SJSA1 (cell line): ENCODE measurements around the gene PDCD1. TPM values are rescaled to one million over a fixed set of nuclear protein-coding genes. Genes with fewer than 3 reads are reported as not detected.
"Not testable (repeated sequence)": the region's sequence is repeated elsewhere in the genome, so short reads cannot be mapped to it uniquely, and the experiment has no call there.

Experiments used
- DNase-seq, 2 experiments: peaks; one replicate each; pipeline ENCODE4 v3.0.0-alpha.2; 2015 to 2020; ENCODE audit warnings: low spot score in 2 of 2, low read depth in 1 of 2
- H3K27ac ChIP-seq: fragments of 250-450 bp; sonication (Bioruptor Pico); 2 replicates; pipeline ENCODE4 v1.5.1; 2020; ENCODE audit warnings: mild to moderate bottlenecking, moderate library complexity
- H3K27me3 ChIP-seq: fragments of 250-450 bp; sonication (Bioruptor Pico); replicated peaks from 2 replicates; pipeline ENCODE4 v1.5.1; 2020; ENCODE audit warnings: mild to moderate bottlenecking, moderate library complexity
- H3K36me3 ChIP-seq: fragments of 250-450 bp; sonication (Bioruptor Pico); 2 replicates; pipeline ENCODE4 v1.5.1; 2020; ENCODE audit warnings: mild to moderate bottlenecking
- H3K4me1 ChIP-seq: fragments of 250-450 bp; sonication (Bioruptor Pico); replicated peaks from 2 replicates; pipeline ENCODE4 v1.6.1; 2021; ENCODE audit warnings: mild to moderate bottlenecking
- H3K4me3 ChIP-seq: fragments of 250-450 bp; sonication (Bioruptor Pico); 2 replicates; pipeline ENCODE4 v1.5.1; 2020; ENCODE audit warnings: mild to moderate bottlenecking
- H3K9me3 ChIP-seq: fragments of 250-450 bp; sonication (Bioruptor Pico); replicated peaks from 2 replicates; pipeline ENCODE4 v1.5.1; 2020; ENCODE audit warnings: mild to moderate bottlenecking
- total RNA-seq: library from RNA; depleted of rRNA; stranded (reverse); fragments of >200 nt; shearing (Covaris generic); gene quantifications from 2 replicates; pipeline ENCODE4 v1.2.3, GENCODE V29; 2014

Gene PDCD1
- total RNA-seq, 1 experiment from 2014 or later: not detected

DNA sequence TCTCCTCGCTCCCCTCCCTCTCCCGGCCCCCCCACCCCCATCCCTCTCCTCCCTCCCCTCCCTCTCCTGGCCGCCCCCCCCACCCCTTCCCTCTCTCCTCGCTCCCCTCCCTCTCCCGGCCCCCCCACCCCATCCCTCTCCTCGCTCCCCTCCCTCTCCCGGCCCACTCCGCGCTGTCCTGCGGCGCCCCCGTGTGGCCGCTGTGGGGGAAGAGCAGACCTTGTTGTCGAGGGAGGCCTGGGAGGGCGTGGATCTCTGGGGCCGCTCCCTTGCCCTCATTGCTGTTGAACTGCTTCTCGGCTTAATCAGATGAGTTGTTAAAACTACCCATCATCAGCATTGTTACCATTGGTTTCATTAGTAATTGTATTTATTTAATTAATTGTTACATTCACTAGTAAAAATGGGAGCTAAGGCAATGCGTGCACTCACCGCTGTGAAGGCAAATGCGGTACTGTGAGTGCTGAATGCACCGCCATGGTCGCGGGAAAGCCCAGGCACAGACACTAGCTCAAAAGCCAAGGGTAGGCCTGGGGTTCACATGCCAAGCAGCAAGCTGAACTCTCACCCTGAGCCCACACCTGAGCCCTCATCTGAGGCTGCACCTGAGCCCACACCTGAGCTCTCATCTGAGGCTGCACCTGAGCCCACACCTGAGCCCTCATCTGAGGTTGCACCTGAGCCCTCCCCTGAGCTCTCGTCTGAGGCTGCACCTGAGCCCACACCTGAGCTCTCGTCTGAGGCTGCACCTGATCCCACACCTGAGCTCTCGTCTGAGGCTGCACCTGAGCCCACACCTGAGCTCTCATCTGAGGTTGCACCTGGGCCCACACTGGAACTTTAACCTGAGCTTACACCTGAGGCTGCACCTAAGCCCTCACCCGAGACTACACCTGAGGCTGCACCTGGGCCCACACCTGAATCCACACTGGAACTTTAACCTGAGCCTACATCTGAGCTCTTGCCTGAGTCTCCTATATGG lies 19.6 kb upstream of the PDCD1 start:
- DNase-seq: peak; percentile 62 to 74
- Histone ChIP-seq H3K4me1 (peaks cover 16% of the 10 kb centered on the region), H3K9me3 (no peaks in the 10 kb centered on the region), H3K27me3 (no peaks in the 10 kb centered on the region), H3K27ac (no peak overlapping the region), H3K36me3 (no peaks in the 10 kb centered on the region), H3K4me3 (no peak overlapping the region)

DNA sequence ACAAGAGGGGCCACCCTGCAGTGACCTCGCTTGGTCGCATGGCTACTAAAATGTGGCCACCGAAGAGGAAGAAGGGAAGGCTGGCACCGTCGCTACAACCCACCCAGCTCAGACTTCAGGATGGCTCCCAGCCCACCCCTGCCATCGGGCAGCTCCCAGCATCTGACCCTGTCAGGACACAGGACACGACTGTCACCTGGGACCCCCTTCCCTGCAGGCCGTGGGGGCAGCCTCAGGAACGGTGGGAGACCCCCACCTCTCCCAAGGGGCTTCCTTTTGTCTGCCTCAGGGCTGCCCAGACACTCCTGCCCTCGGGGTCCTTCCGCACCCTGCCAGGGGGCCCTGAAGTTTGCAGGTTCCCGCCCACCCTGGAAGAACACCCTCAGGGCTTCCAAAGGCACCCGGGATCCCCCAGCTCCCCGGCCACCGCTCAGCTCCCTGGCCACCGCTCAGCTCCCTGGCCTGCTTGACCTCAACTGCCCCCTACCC lies 18.5 kb upstream of the PDCD1 start:
- H3K36me3 ChIP-seq: no peaks in the 10 kb centered on the region
- H3K9me3 ChIP-seq: no peaks in the 10 kb centered on the region; the same call in 1 of the 2 replicates
- H3K4me3 ChIP-seq: no peak overlapping the region
- H3K27ac ChIP-seq: no peak overlapping the region
- H3K27me3 ChIP-seq: no peaks in the 10 kb centered on the region; the same call in 1 of the 2 replicates
- no peak for DNase-seq
- peaks cover 14% of the 10 kb centered on the region for H3K4me1 ChIP-seq

- DNase-seq: no peak
- peaks cover 8% of the 10 kb centered on the region for H3K4me1 ChIP-seq
Measured at GRCh38 chr2:241876528-241877196, 18.0 kb upstream of the PDCD1 start.

DNA sequence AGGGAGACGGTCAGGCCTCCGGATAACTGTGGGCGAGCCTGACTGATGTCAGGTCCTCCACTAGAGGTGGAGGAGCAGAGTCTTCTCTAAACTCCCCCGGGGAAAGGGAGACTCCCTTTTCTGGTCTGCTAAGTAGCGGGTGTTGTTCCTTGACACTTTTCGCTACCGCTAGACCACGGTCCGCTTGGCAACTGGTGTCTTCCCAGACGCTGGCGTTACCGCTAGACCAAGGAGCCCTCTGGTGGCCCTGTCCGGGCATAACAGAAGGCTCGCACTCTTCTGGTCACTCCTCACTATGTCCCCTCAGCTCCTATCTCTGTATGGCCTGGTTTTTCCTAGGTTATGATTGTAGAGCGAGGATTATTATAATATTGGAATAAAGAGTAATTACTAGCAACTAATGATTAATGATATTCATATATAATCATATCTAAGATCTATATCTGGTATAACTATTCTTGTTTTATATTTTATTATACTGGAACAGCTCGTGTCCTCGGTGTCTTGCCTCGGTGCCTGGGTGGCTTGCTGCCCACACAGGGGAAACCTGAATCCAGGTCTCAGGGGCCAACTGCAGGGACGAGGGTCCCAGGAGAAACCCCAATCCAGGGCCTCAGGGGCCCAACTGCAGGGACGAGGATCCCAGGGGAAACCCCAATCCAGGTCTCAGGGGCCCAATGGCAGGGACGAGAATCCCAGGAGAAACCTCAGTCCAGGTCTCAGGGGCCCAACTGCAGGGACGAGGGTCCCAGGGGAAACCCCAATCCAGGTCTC lies 17.2 kb upstream of the PDCD1 start:
- not testable (repeated sequence) for H3K9me3 ChIP-seq, DNase-seq, H3K27me3 ChIP-seq, H3K4me3 ChIP-seq, H3K36me3 ChIP-seq, H3K4me1 ChIP-seq, H3K27ac ChIP-seq

More at GRCh38 chr2:241876528-241877196, 18.0 kb upstream of the PDCD1 start:
- Histone ChIP-seq H3K4me3 (no peak overlapping the region), H3K36me3 (no peaks in the 10 kb centered on the region), H3K27ac (no peak overlapping the region), H3K27me3 (no peaks in the 10 kb centered on the region; the same call in 1 of the 2 replicates), H3K9me3 (no peaks in the 10 kb centered on the region; the same call in 1 of the 2 replicates)

- Histone ChIP-seq H3K27ac (no peak overlapping the region), H3K4me3 (no peak overlapping the region), H3K4me1 (no peaks in the 10 kb centered on the region), H3K36me3 (no peaks in the 10 kb centered on the region), H3K27me3 (peaks cover 17% of the 10 kb centered on the region), H3K9me3 (no peaks in the 10 kb centered on the region; the same call in 1 of the 2 replicates)
- DNase-seq: no peak
Measured at GRCh38 chr2:241874277-241874925, 15.7 kb upstream of the PDCD1 start.

GRCh38 chr2:241873803-241874110 lies 15.1 kb upstream of the PDCD1 start:
- Histone ChIP-seq H3K36me3 (no peaks in the 10 kb centered on the region), H3K27me3 (peaks cover 23% of the 10 kb centered on the region), H3K9me3 (no peaks in the 10 kb centered on the region; the same call in 1 of the 2 replicates), H3K27ac (no peak overlapping the region), H3K4me3 (no peak overlapping the region), H3K4me1 (no peaks in the 10 kb centered on the region)
- DNase-seq: no peak

GRCh38 chr2:241873081-241873802 lies 14.5 kb upstream of the PDCD1 start:
- no peak overlapping the region for H3K4me3 ChIP-seq
- no peaks in the 10 kb centered on the region for H3K4me1 ChIP-seq
- no peak overlapping the region for H3K27ac ChIP-seq

DNA sequence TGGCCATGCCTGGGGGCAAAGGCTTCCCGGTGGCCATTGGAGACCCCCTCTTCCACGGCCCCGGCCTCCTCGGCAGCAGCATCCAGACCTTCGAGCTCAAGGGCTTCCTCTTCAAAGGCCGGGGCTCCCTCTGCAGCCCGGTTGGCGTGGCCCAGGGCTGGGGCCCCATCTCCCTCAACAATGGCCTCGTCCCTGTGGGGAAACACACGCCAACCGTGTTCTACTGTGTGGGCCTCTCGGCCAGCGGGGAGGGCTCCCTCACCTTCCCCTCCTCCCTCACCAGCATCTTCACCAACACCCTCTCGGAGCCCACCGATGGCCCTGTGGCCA lies 13.6 kb upstream of the PDCD1 start:
- no peaks in the 10 kb centered on the region for H3K4me1 ChIP-seq
- no peak overlapping the region for H3K27ac ChIP-seq
- no peaks in the 10 kb centered on the region for H3K36me3 ChIP-seq
- H3K4me3 ChIP-seq: no peak overlapping the region
- H3K27me3 ChIP-seq: peaks cover 37% of the 10 kb centered on the region
- no peak for DNase-seq
- H3K9me3 ChIP-seq: no peaks in the 10 kb centered on the region; the same call in 1 of the 2 replicates

More at GRCh38 chr2:241873081-241873802, 14.5 kb upstream of the PDCD1 start:
- H3K9me3 ChIP-seq: no peaks in the 10 kb centered on the region; the same call in 1 of the 2 replicates
- H3K27me3 ChIP-seq: peaks cover 28% of the 10 kb centered on the region
- H3K36me3 ChIP-seq: no peaks in the 10 kb centered on the region
- DNase-seq: no peak

GRCh38 chr2:241871538-241872312 lies 13.0 kb upstream of the PDCD1 start:
- DNase-seq: no peak
- H3K4me1 ChIP-seq: no peaks in the 10 kb centered on the region
- H3K27ac ChIP-seq: no peak overlapping the region
- H3K4me3 ChIP-seq: no peak overlapping the region
- no peaks in the 10 kb centered on the region for H3K36me3 ChIP-seq
- peaks cover 42% of the 10 kb centered on the region for H3K27me3 ChIP-seq
- H3K9me3 ChIP-seq: no peaks in the 10 kb centered on the region; the same call in 1 of the 2 replicates

GRCh38 chr2:241870611-241871537 lies 12.2 kb upstream of the PDCD1 start:
- Histone ChIP-seq H3K9me3 (no peaks in the 10 kb centered on the region; the same call in 1 of the 2 replicates), H3K27me3 (peaks cover 45% of the 10 kb centered on the region), H3K4me3 (no peak overlapping the region), H3K4me1 (no peaks in the 10 kb centered on the region), H3K36me3 (no peaks in the 10 kb centered on the region), H3K27ac (no peak overlapping the region)
- no peak for DNase-seq

GRCh38 chr2:241870081-241870541 lies 11.4 kb upstream of the PDCD1 start:
- DNase-seq: no peak
- Histone ChIP-seq H3K27ac (no peak overlapping the region), H3K4me3 (no peak overlapping the region)

More at GRCh38 chr2:241870081-241870541, 11.4 kb upstream of the PDCD1 start:
- H3K36me3 ChIP-seq: no peaks in the 10 kb centered on the region
- H3K4me1 ChIP-seq: no peaks in the 10 kb centered on the region
- no peaks in the 10 kb centered on the region; the same call in 1 of the 2 replicates for H3K9me3 ChIP-seq
- H3K27me3 ChIP-seq: peaks cover 48% of the 10 kb centered on the region
